ENCODE measurements around the gene ABHD8. TPM values are rescaled to one million over a fixed set of nuclear protein-coding genes. Genes with fewer than 3 reads are reported as not detected.

ABHD8 gene
- total RNA-seq, 1 experiment from 2014 or later = 5.2 TPM

DNA sequence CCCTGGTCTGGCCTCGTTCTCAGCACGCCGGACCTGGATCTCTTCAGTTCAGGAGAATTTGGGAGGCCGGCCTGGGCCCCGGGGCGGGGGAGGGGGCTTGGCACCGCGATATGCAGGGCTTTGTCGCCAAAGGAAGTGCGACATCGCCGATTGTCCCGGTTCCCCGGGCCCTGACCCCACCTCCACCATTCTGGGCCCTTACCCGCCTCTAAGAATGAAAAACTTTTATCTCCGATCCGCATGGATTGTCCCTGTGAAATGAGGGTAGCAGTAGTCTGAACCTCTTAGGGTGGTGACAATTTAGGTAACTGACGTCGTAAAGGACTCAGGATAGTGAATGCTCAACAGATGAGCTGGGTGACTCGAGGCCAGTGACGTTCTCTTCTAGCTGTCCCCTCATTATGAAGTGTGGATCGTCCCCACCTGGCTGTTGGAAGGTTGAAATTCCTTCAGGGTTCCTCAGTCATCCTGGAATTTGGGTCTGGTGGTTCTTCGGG, 6.8 kb upstream of the ABHD8 start:
- peak overlapping the region; percentile 80 to 98 for H3K4me3 ChIP-seq (replicated peaks in 1 of 2; ENCODE audit: low read depth in 1 of 2, low read length in 2 of 2)
- ChIA-PET CTCF (interaction anchor here (1.8 kb wide), 1 partner anchor 13 kb away, joined by 5 read pairs; no protein-coding TSS in a partner anchor), POLR2A (interaction anchor here (1.4 to 3.2 kb wide), 2 partner anchors 17 to 24 kb away, joined by 9 to 39 read pairs; partner anchors contain the start of gene ANO8), RAD21 (ENCODE audit: low non-redundant PET in 1 of 2, low total read pairs in 2 of 2, uncharacterized antibody in 2 of 2, unreplicated experiment in 2 of 2) (no interaction called here)
- BruUV-seq (replicated peaks) = no TSS peak
- no peaks in the 10 kb centered on the region for H3K27me3 ChIP-seq (ENCODE audit: insufficient read depth, low read length)
- peaks cover 59% of the 10 kb centered on the region for H3K79me2 ChIP-seq (ENCODE audit: insufficient read depth, low read length)
- H4K20me1 ChIP-seq (ENCODE audit: insufficient read depth) = no peaks in the 10 kb centered on the region
- ATAC-seq (no peak), DNase-seq (ENCODE audit: low read depth, low spot score) (no peak)
- intact Hi-C loops (cut with micrococcal nuclease) = loop anchor here (2.0 kb wide), 1 partner anchor 17 kb away; no protein-coding TSS in a partner anchor
- H3K9ac ChIP-seq (ENCODE audit: low read length) = peak overlapping the region; percentile 81
- H3K4me1 ChIP-seq (ENCODE audit: control insufficient read depth in 1 of 2, insufficient read depth in 2 of 2, low read length in 2 of 2) = peaks cover 41 to 58% of the 10 kb centered on the region in 2 experiments
- H3K27ac ChIP-seq (ENCODE audit: low read depth, low read length) = peak overlapping the region; percentile 79
- peak overlapping the region; percentile 99 for H3K4me2 ChIP-seq (ENCODE audit: low read length)
- no peaks in the 10 kb centered on the region for H3K9me3 ChIP-seq (ENCODE audit: control insufficient read depth in 1 of 2, insufficient read depth in 1 of 2, low read depth in 1 of 2, low read length in 2 of 2)
- H3K36me3 ChIP-seq (ENCODE audit: control insufficient read depth in 1 of 2, insufficient read depth in 2 of 2, low read length in 2 of 2) = peaks cover 4 to 12% of the 10 kb centered on the region in 2 experiments
- no peak overlapping the region for H2AFZ ChIP-seq (ENCODE audit: low read depth, low read length, poor library complexity, severe bottlenecking)
- TF ChIP-seq SIN3A (IDR thresholded peaks at IDR 0.05; ENCODE audit: low read depth) (no peak), RAD21 (IDR thresholded peaks at IDR 0.05; ENCODE audit: low read depth) (no peak), ATF3 (IDR thresholded peaks at IDR 0.05) (no peak), YY1 (IDR thresholded peaks at IDR 0.05; ENCODE audit: extremely low read depth, insufficient replicate concordance, low read depth, low read length) (no peak), SRF (IDR thresholded peaks at IDR 0.05; ENCODE audit: low read depth) (no peak), ZNF274 (IDR thresholded peaks at IDR 0.05; ENCODE audit: low read depth, low read length) (no peak), FOSL1 (IDR thresholded peaks at IDR 0.05; ENCODE audit: low read depth) (no peak), EZH2 (IDR thresholded peaks at IDR 0.05) (no peak), SP1 (IDR thresholded peaks at IDR 0.05; ENCODE audit: low read depth) (no peak), ZBTB33 (IDR thresholded peaks at IDR 0.05; ENCODE audit: extremely low read depth, insufficient replicate concordance, low read length) (no peak), JUND (IDR thresholded peaks at IDR 0.05) (no peak), EZH2phosphoT487 (IDR thresholded peaks at IDR 0.05; ENCODE audit: borderline replicate concordance) (no peak), REST (IDR thresholded peaks at IDR 0.05; ENCODE audit: low read depth) (no peak), EGR1 (IDR thresholded peaks at IDR 0.05; ENCODE audit: low read depth) (no peak), ELF1 (IDR thresholded peaks at IDR 0.05; ENCODE audit: borderline replicate concordance, low read depth) (no peak; the same call in 1 of the 2 replicates), CEBPB (IDR thresholded peaks at IDR 0.05; ENCODE audit: low read depth) (no peak), POLR2AphosphoS5 (IDR thresholded peaks at IDR 0.05; ENCODE audit: low read depth, low read length) (no peak), TCF7L2 (IDR thresholded peaks at IDR 0.05; ENCODE audit: borderline replicate concordance, extremely low read depth, insufficient read depth, insufficient read length) (no peak), CBX3 (IDR thresholded peaks at IDR 0.05; ENCODE audit: low read depth) (no peak)
- no peaks in the 10 kb centered on the region for H3K9me2 ChIP-seq (ENCODE audit: insufficient read depth)

Data from HCT116 (cell line).